Measurements from ENCODE around the gene HIP1. TPM values are rescaled to one million over a fixed set of nuclear protein-coding genes. Genes with fewer than 3 reads are reported as not detected.
"Not testable (repeated sequence)": the region's sequence is repeated elsewhere in the genome, so short reads cannot be mapped to it uniquely, and the experiment has no call there.

Gene HIP1
- polyA plus RNA-seq, 1 of the 3 experiments (the other 2 are of a cell fraction): 11.3 TPM

- H3K27ac ChIP-seq (ENCODE audit: low read depth in 2 of 2, low read length in 1 of 2): no peak overlapping the region
- H3K9me2 ChIP-seq: no peaks in the 10 kb centered on the region
- no peak for TF ChIP-seq YY1 (IDR thresholded peaks at IDR 0.05; ENCODE audit: low read depth)
- TF ChIP-seq MXI1 (IDR thresholded peaks at IDR 0.05; ENCODE audit: low read depth, low read length): no peak
- TF ChIP-seq EZH2phosphoT487 (IDR thresholded peaks at IDR 0.05; ENCODE audit: borderline replicate concordance, low read depth): no peak
- no peak for TF ChIP-seq FOXM1 (IDR thresholded peaks at IDR 0.05; ENCODE audit: low read depth)
- TF ChIP-seq POLR2AphosphoS5 (IDR thresholded peaks at IDR 0.05; ENCODE audit: low read depth, low read length): no peak
- no peaks in the 10 kb centered on the region for H3K27me3 ChIP-seq (ENCODE audit: insufficient read depth)
- no peaks in the 10 kb centered on the region for H3K9me3 ChIP-seq
- H2AFZ ChIP-seq (ENCODE audit: low read depth): no peak overlapping the region
- no peak overlapping the region for H3K4me3 ChIP-seq (ENCODE audit: low read depth in 2 of 2, low read length in 1 of 2)
- WGBS (ENCODE audit: low lambda C conversion rate): 95% methylated on average over 3 of the region's 3 CpGs
- ChIA-PET CTCF (interaction anchor here (1.7 kb wide), 1 partner anchor 39 kb away, joined by 5 read pairs; no protein-coding TSS in a partner anchor), POLR2A (no interaction called here)
- no peaks in the 10 kb centered on the region for H3F3A ChIP-seq (replicated peaks; ENCODE audit: insufficient read depth)
- H3K4me2 ChIP-seq: no peak overlapping the region
- no peak overlapping the region for H3K9ac ChIP-seq
- no peaks in the 10 kb centered on the region for H3K36me3 ChIP-seq (replicated peaks in 1 of 2; ENCODE audit: control insufficient read depth in 1 of 2, insufficient read depth in 2 of 2, low read length in 1 of 2)
- H3K79me2 ChIP-seq (ENCODE audit: insufficient read depth): no peaks in the 10 kb centered on the region
- no peaks in the 10 kb centered on the region for H4K20me1 ChIP-seq (ENCODE audit: insufficient read depth)
- peaks cover 0 to 4% of the 10 kb centered on the region in 2 experiments; a peak in 1 of 4 replicates for H3K4me1 ChIP-seq (ENCODE audit: control insufficient read depth in 1 of 2, insufficient read depth in 2 of 2, low read depth in 1 of 2, low read length in 1 of 2)
- no peak for DNase-seq
Observed at GRCh38 chr7:75723444-75723843, 15.3 kb downstream of the HIP1 start.

GRCh38 chr7:75722373-75722772 lies 16.4 kb downstream of the HIP1 start:
- Histone ChIP-seq H3K4me3 (ENCODE audit: low read depth in 2 of 2, low read length in 1 of 2) (no peak overlapping the region), H4K20me1 (ENCODE audit: insufficient read depth) (no peaks in the 10 kb centered on the region), H3K27me3 (ENCODE audit: insufficient read depth) (no peaks in the 10 kb centered on the region), H3K36me3 (replicated peaks in 1 of 2; ENCODE audit: control insufficient read depth in 1 of 2, insufficient read depth in 2 of 2, low read length in 1 of 2) (no peaks in the 10 kb centered on the region), H3K4me1 (ENCODE audit: control insufficient read depth in 1 of 2, insufficient read depth in 2 of 2, low read depth in 1 of 2, low read length in 1 of 2) (peaks cover 0 to 4% of the 10 kb centered on the region in 2 experiments; a peak in 2 of 4 replicates), H3K4me2 (no peak overlapping the region), H3K9ac (no peak overlapping the region), H3K9me2 (no peaks in the 10 kb centered on the region), H3K79me2 (ENCODE audit: insufficient read depth) (no peaks in the 10 kb centered on the region), H3F3A (replicated peaks; ENCODE audit: insufficient read depth) (no peaks in the 10 kb centered on the region), H3K27ac (ENCODE audit: low read depth in 2 of 2, low read length in 1 of 2) (no peak overlapping the region), H2AFZ (ENCODE audit: low read depth) (no peak overlapping the region), H3K9me3 (no peaks in the 10 kb centered on the region)
- ChIA-PET CTCF (interaction anchor here (1.7 kb wide), 1 partner anchor 40 kb away, joined by 5 read pairs; no protein-coding TSS in a partner anchor), POLR2A (no interaction called here)
- no peak for DNase-seq
- 89% methylated on average over 4 of the region's 4 CpGs for WGBS (ENCODE audit: low lambda C conversion rate)
- TF ChIP-seq FOXJ3 (CRISPR knock-in tag; IDR thresholded peaks at IDR 0.05) (no peak), RCOR1 (IDR thresholded peaks at IDR 0.05; ENCODE audit: low read length) (no peak), RAD21 (IDR thresholded peaks at IDR 0.05; ENCODE audit: low read length) (no peak), TAF1 (IDR thresholded peaks at IDR 0.05; ENCODE audit: borderline replicate concordance, low read depth, low read length) (no peak), EZH2phosphoT487 (IDR thresholded peaks at IDR 0.05; ENCODE audit: borderline replicate concordance, low read depth) (no peak), ZBTB33 (IDR thresholded peaks at IDR 0.05; ENCODE audit: borderline replicate concordance, low read depth) (no peak), CHD2 (IDR thresholded peaks at IDR 0.05; ENCODE audit: low read length, partially characterized antibody) (no peak), RXRA (IDR thresholded peaks at IDR 0.05; ENCODE audit: borderline replicate concordance, low read depth) (no peak), USF2 (IDR thresholded peaks at IDR 0.05; ENCODE audit: borderline replicate concordance, low read depth, low read length) (no peak), CTCF (IDR thresholded peaks at IDR 0.05) (no peak), NRF1 (IDR thresholded peaks at IDR 0.05; ENCODE audit: low read depth, low read length) (no peak)

- H3K9me2 ChIP-seq; DNase-seq; H3F3A ChIP-seq (replicated peaks; ENCODE audit: insufficient read depth); H3K27ac ChIP-seq (ENCODE audit: low read depth in 2 of 2, low read length in 1 of 2); H3K9ac ChIP-seq; H3K79me2 ChIP-seq (ENCODE audit: insufficient read depth); CTCF ChIA-PET; H3K36me3 ChIP-seq (replicated peaks in 1 of 2; ENCODE audit: control insufficient read depth in 1 of 2, insufficient read depth in 2 of 2, low read length in 1 of 2); POLR2A ChIA-PET; H3K9me3 ChIP-seq; H3K4me1 ChIP-seq (ENCODE audit: control insufficient read depth in 1 of 2, insufficient read depth in 2 of 2, low read depth in 1 of 2, low read length in 1 of 2); H4K20me1 ChIP-seq (ENCODE audit: insufficient read depth); H3K27me3 ChIP-seq (ENCODE audit: insufficient read depth); H3K4me2 ChIP-seq; H2AFZ ChIP-seq (ENCODE audit: low read depth); H3K4me3 ChIP-seq (ENCODE audit: low read depth in 2 of 2, low read length in 1 of 2): not testable (repeated sequence)
- 93% methylated on average over 9 of the region's 9 CpGs for WGBS (ENCODE audit: low lambda C conversion rate)
Observed at GRCh38 chr7:75721922-75722321, 16.8 kb downstream of the HIP1 start.
